ENCODE measurements around the gene SRRM3.

GRCh38 chr7:76294344-76295024 lies 92.8 kb downstream of the SRRM3 start:
- TF ChIP-seq CTCF (IDR thresholded peaks at IDR 0.05): no peak
- peak in 3 of 4 donors; percentile 11 to 38 (median 11) for TF ChIP-seq POLR2A (IDR thresholded peaks at IDR 0.05)

All from esophagus squamous epithelium (tissue), 4 donors.